ENCODE results near the gene TOMM20.
"Not testable (repeated sequence)": the region's sequence is repeated elsewhere in the genome, so short reads cannot be mapped to it uniquely, and the experiment has no call there.

DNA sequence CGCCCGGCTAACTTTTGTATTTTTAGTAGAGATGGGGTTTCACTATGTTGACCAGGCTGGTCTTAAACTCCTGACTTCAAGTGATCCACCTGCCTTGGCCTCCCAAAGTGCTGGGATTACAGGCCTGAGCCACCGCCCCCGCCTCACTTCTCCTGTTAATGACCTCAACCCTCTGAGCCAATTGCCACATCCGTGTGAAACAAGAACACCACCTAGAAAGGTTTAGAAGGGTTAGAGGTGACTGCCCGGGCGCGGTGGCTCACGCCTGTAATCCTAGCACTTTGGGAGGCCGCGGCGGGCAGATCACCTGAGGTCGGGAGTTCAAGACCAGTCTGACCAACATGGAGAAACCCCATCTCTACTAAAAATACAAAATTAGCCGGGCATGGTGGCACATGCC is 36.2 kb downstream of the TOMM20 start:
- not testable (repeated sequence) for TF ChIP-seq CTCF (IDR thresholded peaks at IDR 0.05; ENCODE audit: low read depth, low read length); EZH2phosphoT487 (IDR thresholded peaks at IDR 0.05; ENCODE audit: low read depth)

Data from OCI-LY3 (cell line).